Colonic mucosa (tissue), 4 donors: ENCODE measurements around the gene NXNL1. TPM values are rescaled to one million over a fixed set of nuclear protein-coding genes. Genes with fewer than 3 reads are reported as not detected.
A peak's percentile ranks its signal among the peaks of the same experiment; 100 is the strongest.
"Not testable (repeated sequence)": the region's sequence is repeated elsewhere in the genome, so short reads cannot be mapped to it uniquely, and the experiment has no call there.

ENCODE experiments used
- DNase-seq: peaks from one replicate; pipeline ENCODE4 v3.0.0-alpha.2; 2020
- H3K27ac ChIP-seq: fragments of 200-600 bp; one replicate; pipeline ENCODE4 v1.8.0; 2021
- H3K27me3 ChIP-seq: fragments of 200-600 bp; one replicate; pipeline ENCODE4 v1.8.0; 2021
- H3K36me3 ChIP-seq: fragments of 200-600 bp; one replicate; pipeline ENCODE4 v1.8.0; 2021
- H3K4me1 ChIP-seq: fragments of 200-600 bp; one replicate; pipeline ENCODE4 v1.8.0; 2021; ENCODE audit warnings: mild to moderate bottlenecking
- H3K4me3 ChIP-seq: fragments of 200-600 bp; one replicate; pipeline ENCODE4 v1.8.0; 2021
- H3K9ac ChIP-seq, 2 donors: one replicate each; pipeline ENCODE4 v1.7.0; 2013; ENCODE audit warnings: control low read depth in 2 of 2, low read depth in 2 of 2, low read length in 2 of 2
- H3K9me3 ChIP-seq: fragments of 200-600 bp; one replicate; pipeline ENCODE4 v1.8.0; 2021
- CTCF ChIP-seq: fragments of 200-600 bp; IDR thresholded peaks from one replicate; pipeline ENCODE4 v1.8.0; 2022; ENCODE audit warnings: antibody characterized with exemption, mild to moderate bottlenecking
- intact Hi-C: fragments of 100-400 bp; cut with DNase I; formaldehyde crosslinking; loops from one replicate; pipeline ENCODE4 v1.14.1; 2022
- total RNA-seq, 2 donors: library from RNA; stranded (reverse); fragmentation: NEBNext Ultra II Directional in 1 of 2; extraction: Animal tissue kit (Norgen Biotek cat#: 25700) in 1 of 2; gene quantifications; one replicate each; pipeline ENCODE4 v1.2.1, GENCODE V29; 2021
- donor health status: healthy.
- donor health status: DM: no; HTN: no; CAD: no.
- donor health status: DM: no; HTN: no; CAD: no.

Gene NXNL1
- not detected for total RNA-seq

GRCh38 chr19:17460372-17461230 is at the start of gene NXNL1:
NXNL1 (minus strand) TSS chr19:17460926; CDS start chr19:17460869, 57 bp downstream.
- intact Hi-C loops = loop anchor here (10.0 kb wide), 2 partner anchors 166 to 394 kb away; partner anchors contain the start of gene RPL18A
- no peak for TF ChIP-seq CTCF
- H3K9ac ChIP-seq = no peak within 1 kb of the TSS
- H3K9me3 ChIP-seq = no peaks in the 10 kb centered on the region
- H3K27ac ChIP-seq = no peak within 1 kb of the TSS
- DNase-seq = no peak
- H3K36me3 ChIP-seq = no peaks in the 10 kb centered on the region
- H3K27me3 ChIP-seq = peaks cover 12% of the 10 kb centered on the region
- H3K4me1 ChIP-seq = no peaks in the 10 kb centered on the region
- H3K4me3 ChIP-seq = no peak within 1 kb of the TSS

GRCh38 chr19:17508558-17508933 is 47.8 kb upstream of the NXNL1 start:
- H3K9ac ChIP-seq = peak overlapping the region in 1 of 2 donors; percentile 24

GRCh38 chr19:17506745-17507144 is 46.0 kb upstream of the NXNL1 start:
- H3K36me3 ChIP-seq = no peaks in the 10 kb centered on the region
- H3K27ac ChIP-seq = no peak overlapping the region
- H3K9me3 ChIP-seq = no peaks in the 10 kb centered on the region
- H3K9ac ChIP-seq = no peak overlapping the region
- DNase-seq = no peak
- H3K4me1 ChIP-seq = peaks cover 6% of the 10 kb centered on the region
- intact Hi-C loops = no loop called here
- H3K27me3 ChIP-seq = no peaks in the 10 kb centered on the region
- TF ChIP-seq CTCF = no peak
- H3K4me3 ChIP-seq = no peak overlapping the region

More at GRCh38 chr19:17508558-17508933, 47.8 kb upstream of the NXNL1 start:
- H3K4me3 ChIP-seq, H3K27ac ChIP-seq, H3K9me3 ChIP-seq, H3K4me1 ChIP-seq, DNase-seq, intact Hi-C loops, H3K36me3 ChIP-seq, H3K27me3 ChIP-seq: not testable (repeated sequence)

GRCh38 chr19:17505223-17505622 is 44.5 kb upstream of the NXNL1 start:
- Histone ChIP-seq H3K4me1 (peaks cover 4% of the 10 kb centered on the region), H3K9ac (no peak overlapping the region), H3K36me3 (no peaks in the 10 kb centered on the region), H3K27ac (no peak overlapping the region), H3K27me3 (no peaks in the 10 kb centered on the region), H3K4me3 (no peak overlapping the region), H3K9me3 (no peaks in the 10 kb centered on the region)
- DNase-seq = no peak
- TF ChIP-seq CTCF = no peak
- intact Hi-C loops = no loop called here

GRCh38 chr19:17504456-17504855 is 43.7 kb upstream of the NXNL1 start:
- no peaks in the 10 kb centered on the region for H3K4me1 ChIP-seq
- TF ChIP-seq CTCF = no peak
- no peak for DNase-seq
- no peaks in the 10 kb centered on the region for H3K36me3 ChIP-seq
- H3K27me3 ChIP-seq = no peaks in the 10 kb centered on the region
- H3K9ac ChIP-seq = no peak overlapping the region
- intact Hi-C loops = no loop called here
- H3K4me3 ChIP-seq = no peak overlapping the region
- no peaks in the 10 kb centered on the region for H3K9me3 ChIP-seq
- no peak overlapping the region for H3K27ac ChIP-seq

- Histone ChIP-seq H3K27me3 (no peaks in the 10 kb centered on the region), H3K9ac (no peak overlapping the region)
Observed at GRCh38 chr19:17504030-17504429, 43.3 kb upstream of the NXNL1 start.

More at GRCh38 chr19:17504030-17504429, 43.3 kb upstream of the NXNL1 start:
- DNase-seq = no peak
- Histone ChIP-seq H3K9me3 (no peaks in the 10 kb centered on the region), H3K4me1 (no peaks in the 10 kb centered on the region), H3K27ac (no peak overlapping the region), H3K36me3 (no peaks in the 10 kb centered on the region), H3K4me3 (no peak overlapping the region)
- intact Hi-C loops = no loop called here
- no peak for TF ChIP-seq CTCF
